Inflammatory macrophage (primary cell): ENCODE data around the gene CFAP20DC.
"Not testable (repeated sequence)": the region's sequence is repeated elsewhere in the genome, so short reads cannot be mapped to it uniquely, and the experiment has no call there.

ENCODE experiments used
- DNase-seq, 2 donors: peaks; one replicate each; pipeline ENCODE4 v3.0.0-alpha.2; 2020 to 2022

The CFAP20DC gene

GRCh38 chr3:58864480-58864879 lies 185.3 kb downstream of the CFAP20DC start:
- DNase-seq: no peak

DNA sequence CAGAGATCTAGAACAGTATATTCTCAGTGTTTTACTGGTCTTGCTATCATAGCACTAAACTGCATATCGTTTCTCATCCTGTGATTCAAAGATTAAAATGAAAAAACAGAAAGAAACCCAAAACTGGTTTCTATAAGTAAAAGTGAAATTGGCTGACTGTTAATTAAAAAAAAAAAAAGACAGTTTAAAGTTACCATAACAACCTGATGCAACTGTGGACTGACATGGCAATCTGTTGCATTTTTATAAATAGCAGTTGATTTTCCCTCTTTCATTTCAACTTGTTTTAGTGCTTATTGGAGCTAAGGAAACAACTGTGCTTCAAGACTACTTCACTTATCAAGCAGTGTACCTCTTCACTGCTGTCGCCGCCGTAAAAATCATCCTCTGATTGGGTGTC lies 186.6 kb downstream of the CFAP20DC start:
- no peak for DNase-seq

GRCh38 chr3:58861551-58861950 lies 188.3 kb downstream of the CFAP20DC start:
- no peak for DNase-seq

DNA sequence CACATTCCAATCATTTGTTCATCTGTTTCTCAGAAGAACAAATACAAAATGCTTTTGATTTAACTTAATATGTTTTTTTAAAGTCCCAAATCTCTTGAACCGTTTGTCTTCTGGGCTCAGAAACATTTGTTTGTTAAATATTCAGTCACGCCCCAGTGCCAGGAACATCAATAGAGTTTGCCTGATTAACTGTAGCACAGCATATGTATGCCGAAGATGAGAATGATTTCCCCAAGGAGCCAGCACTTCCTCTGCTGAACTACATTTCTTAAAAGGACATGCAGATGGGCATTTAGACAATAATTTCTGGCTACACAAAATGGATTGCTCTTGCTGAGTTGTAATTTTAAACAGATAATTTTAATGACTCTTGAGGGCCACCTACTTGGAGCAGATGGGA lies 191.7 kb downstream of the CFAP20DC start:
- DNase-seq: no peak

DNA sequence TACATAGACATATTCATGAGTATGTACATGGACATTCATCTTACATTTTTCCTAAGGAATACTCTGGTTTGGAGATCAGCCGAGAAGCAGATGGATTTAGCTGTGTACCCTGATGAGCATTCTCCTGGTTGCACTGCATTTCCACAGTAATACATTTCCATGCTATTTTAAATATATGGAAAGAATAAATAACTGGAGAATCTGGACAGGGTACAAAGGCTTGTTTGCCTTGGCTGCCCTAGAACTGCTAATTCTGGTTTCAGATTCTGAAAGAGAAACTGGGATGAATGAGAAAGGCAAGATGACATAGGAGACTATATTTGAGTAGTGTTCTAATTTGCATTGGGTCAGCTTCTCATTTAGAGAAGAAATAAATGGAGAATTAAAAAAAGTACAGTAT lies 192.4 kb downstream of the CFAP20DC start:
- no peak for DNase-seq

DNA sequence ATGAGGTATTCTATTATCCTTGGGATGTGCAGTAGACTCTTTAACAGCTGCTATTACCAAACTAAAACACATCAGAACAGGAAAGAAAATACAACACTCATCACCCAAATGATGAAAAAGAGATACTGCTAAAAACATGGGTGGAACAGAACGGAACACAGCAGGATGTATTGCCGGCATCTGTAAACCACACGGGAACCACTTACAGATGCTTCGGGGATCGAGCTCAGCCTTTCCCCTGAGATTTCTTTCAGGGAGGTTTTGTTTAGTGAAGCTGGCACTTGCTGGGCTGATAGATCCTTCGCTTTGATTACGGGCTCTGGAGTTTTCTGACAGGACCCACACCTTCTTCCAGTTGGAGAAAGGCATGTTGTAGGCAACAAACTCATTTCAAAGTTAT lies 201.0 kb downstream of the CFAP20DC start:
- DNase-seq: no peak

DNA sequence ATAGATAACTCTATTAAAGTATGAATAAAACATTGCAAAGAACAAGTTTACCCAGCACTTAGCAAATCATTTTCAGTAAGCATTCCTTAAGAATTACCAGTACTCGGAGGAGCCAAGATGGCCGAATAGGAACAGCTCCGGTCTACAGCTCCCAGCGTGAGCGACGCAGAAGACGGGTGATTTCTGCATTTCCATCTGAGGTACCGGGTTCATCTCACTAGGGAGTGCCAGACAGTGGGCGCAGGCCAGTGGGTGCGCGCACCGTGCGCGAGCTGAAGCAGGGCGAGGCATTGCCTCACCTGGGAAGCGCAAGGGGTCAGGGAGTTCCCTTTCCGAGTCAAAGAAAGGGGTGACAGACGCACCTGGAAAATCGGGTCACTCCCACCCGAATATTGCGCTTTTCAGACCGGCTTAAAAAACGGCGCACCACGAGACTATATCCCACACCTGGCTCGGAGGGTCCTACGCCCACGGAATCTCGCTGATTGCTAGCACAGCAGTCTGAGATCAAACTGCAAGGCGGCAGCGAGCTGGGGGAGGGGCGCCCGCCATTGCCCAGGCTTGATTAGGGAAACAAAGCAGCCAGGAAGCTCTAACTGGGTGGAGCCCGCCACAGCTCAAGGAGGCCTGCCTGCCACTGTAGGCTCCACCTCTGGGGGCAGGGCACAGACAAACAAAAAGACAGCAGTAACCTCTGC lies 207.6 kb downstream of the CFAP20DC start:
- DNase-seq: not testable (repeated sequence)

GRCh38 chr3:58840949-58841348 lies 208.9 kb downstream of the CFAP20DC start:
- DNase-seq: no peak

GRCh38 chr3:58839964-58840363 lies 209.9 kb downstream of the CFAP20DC start:
- no peak for DNase-seq

DNA sequence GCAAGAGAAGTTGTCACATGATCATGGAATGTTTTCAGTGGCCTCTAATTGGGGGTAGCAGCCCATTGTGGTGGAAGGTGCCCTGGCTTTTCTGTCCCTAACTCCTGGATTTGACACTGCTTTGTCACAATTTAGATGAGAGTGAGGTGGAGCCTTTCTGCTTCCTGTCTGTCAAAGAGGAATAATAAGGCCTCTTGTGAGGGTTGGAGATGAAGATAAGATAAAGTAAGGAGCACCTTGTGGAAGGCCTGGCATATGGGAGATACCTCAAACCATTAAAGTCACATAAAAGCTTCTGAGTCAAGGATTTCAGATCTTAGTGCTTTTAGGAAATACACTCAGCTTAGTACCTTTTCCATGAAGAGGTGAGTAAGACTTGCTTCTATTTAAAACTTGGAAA lies 210.6 kb downstream of the CFAP20DC start:
- DNase-seq: no peak

DNA sequence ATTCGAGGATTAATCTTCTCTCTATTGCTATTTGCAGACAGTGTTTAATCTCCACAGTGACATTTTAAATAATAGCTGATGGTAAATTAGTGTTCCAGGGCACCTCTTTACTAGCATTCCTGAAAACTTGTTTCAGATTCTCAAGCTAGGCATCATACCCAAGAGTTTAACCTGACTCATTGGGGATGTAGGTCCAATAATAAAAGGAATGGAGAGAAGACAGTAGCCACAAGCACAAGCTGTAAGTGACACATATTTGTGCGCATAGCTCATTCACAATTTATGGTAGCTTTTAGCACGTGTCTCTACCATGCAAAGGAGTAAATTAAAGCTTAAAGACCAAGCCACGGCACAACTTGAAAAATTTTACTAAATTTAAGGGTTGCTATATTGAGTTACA lies 212.0 kb downstream of the CFAP20DC start:
- no peak for DNase-seq

- DNase-seq: no peak
These were observed 212.5 kb downstream of the CFAP20DC start for GRCh38 chr3:58837141-58837843.

GRCh38 chr3:58835086-58835485 lies 214.7 kb downstream of the CFAP20DC start:
- DNase-seq: no peak

GRCh38 chr3:58833491-58833890 lies 216.3 kb downstream of the CFAP20DC start:
- DNase-seq: no peak

DNA sequence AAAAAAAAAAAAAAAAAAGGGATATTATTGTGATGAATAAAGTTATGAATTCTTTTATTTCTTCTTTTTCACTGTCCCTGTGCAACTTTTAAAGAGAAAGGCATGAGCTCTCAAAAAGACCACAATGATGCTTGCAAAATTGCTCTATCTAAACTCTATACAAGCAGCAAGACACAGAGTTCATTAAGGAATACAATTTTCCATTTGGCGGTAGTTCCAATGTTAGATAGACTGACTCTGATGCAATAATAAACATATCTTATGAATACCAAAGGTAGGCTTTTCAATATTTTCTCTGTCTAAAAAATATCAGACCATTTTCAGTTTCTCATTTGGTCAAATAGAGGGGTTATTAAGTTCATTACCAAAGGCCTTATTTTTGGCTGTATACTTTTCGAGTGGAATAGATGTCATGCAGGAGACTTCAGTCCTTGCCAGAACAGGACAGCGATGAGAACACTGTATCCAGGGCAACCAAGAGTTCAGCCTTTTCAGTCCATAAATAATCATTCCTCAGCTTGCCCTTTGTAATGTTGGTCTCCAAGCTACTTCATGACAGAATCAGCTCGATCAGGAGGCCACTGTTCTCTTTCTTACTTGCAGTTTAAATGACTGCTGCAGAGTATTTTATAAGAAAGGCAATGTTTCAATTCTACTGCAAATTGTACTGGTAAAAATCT lies 220.4 kb downstream of the CFAP20DC start:
- DNase-seq: no peak

GRCh38 chr3:58824777-58825176 lies 225.0 kb downstream of the CFAP20DC start:
- DNase-seq: no peak

DNA sequence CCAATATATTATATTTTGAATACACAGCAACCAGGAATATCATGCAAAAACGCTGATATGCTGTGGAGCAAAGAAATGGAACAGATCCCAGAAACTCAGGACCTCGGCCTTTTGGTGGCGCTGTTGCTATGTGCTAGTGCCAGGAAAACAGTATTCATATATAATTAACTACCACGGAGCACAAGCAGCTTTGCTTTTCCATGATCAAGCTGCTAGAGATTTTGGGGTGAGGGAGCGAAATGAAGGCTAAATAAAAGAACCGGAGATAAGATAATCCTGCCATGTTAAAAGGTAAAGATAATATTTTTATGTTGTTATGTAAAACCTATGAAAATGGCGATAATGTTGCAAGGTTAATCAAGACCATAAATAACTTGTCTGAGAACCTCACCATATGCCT lies 225.5 kb downstream of the CFAP20DC start:
- peak; percentile 8 to 43 for DNase-seq

- not testable (repeated sequence) for DNase-seq
These were observed 243.1 kb downstream of the CFAP20DC start for GRCh38 chr3:58806551-58807244.

DNA sequence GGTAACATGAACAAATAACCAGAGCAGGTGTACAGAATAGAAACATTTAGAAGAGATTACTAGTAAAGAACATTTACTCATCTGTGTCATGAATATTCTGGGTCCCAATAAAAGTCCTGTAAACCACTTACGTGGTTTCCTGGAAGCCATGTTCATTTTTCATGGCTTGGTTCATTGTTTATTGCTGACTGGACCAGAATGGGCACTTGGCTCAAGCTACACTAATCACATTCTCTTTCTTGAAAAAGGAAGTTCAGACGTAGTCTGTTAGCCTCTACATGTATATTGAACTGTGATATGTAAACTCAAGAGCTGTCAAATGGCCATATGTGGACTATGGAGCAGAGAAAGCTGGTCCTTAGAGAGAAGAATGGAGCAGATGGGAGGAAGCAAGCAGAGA lies 244.9 kb downstream of the CFAP20DC start:
- no peak for DNase-seq

- DNase-seq: no peak
These were observed 248.3 kb downstream of the CFAP20DC start for GRCh38 chr3:58801541-58801940.

- no peak for DNase-seq
These were observed 248.9 kb downstream of the CFAP20DC start for GRCh38 chr3:58800940-58801339.

- no peak for DNase-seq
These were observed 249.8 kb downstream of the CFAP20DC start for GRCh38 chr3:58800032-58800431.

GRCh38 chr3:58799271-58799670 lies 250.6 kb downstream of the CFAP20DC start:
- no peak for DNase-seq
